RWPE2 (cell line): ENCODE results near the gene ZFPL1.

ENCODE experiments used
- ATAC-seq: fragments of 200-7000 bp; cut with Tn5 transposase; 3 replicates; pipeline ENCODE4 v1.9.1; 2021; ENCODE audit warnings: low read depth
- DNase-seq: peaks from one replicate; pipeline ENCODE4 v3.0.0-alpha.2; 2020; ENCODE audit warnings: low spot score
- H3K27ac ChIP-seq: fragments of 450-650 bp; 2 replicates; pipeline ENCODE4 v1.5.1; 2017; ENCODE audit warnings: mild to moderate bottlenecking; ENCODE audit not compliant: poor library complexity, severe bottlenecking
- H3K27me3 ChIP-seq: fragments of 250-450 bp; sonication (Bioruptor Pico); 2 replicates; pipeline ENCODE4 v1.5.1; 2021; ENCODE audit warnings: mild to moderate bottlenecking, moderate library complexity; ENCODE audit not compliant: insufficient read depth, poor library complexity, severe bottlenecking
- H3K36me3 ChIP-seq: fragments of 250-450 bp; sonication (Bioruptor Pico); 2 replicates; pipeline ENCODE4 v1.5.1; 2020; ENCODE audit warnings: low read depth, mild to moderate bottlenecking, moderate library complexity
- H3K4me1 ChIP-seq: fragments of 250-450 bp; sonication (Bioruptor Pico); 2 replicates; pipeline ENCODE4 v1.5.1; 2021; ENCODE audit warnings: mild to moderate bottlenecking, moderate library complexity; ENCODE audit not compliant: insufficient read depth, poor library complexity, severe bottlenecking
- H3K4me3 ChIP-seq: fragments of 250-450 bp; sonication (Bioruptor Pico); 2 replicates; pipeline ENCODE4 v1.5.1; 2021; ENCODE audit warnings: mild to moderate bottlenecking, moderate library complexity; ENCODE audit not compliant: severe bottlenecking
- H3K9me3 ChIP-seq: fragments of 250-450 bp; sonication (Bioruptor Pico); 2 replicates; pipeline ENCODE4 v1.5.1; 2021; ENCODE audit warnings: mild to moderate bottlenecking, moderate library complexity; ENCODE audit not compliant: severe bottlenecking
- CTCF ChIP-seq: fragments of 450-650 bp; IDR thresholded peaks from one replicate; pipeline ENCODE4 v1.5.1; 2017; ENCODE audit warnings: mild to moderate bottlenecking, moderate library complexity; ENCODE audit not compliant: poor library complexity, severe bottlenecking

The ZFPL1 gene

GRCh38 chr11:65084598-65085375, 765 bp downstream of the ZFPL1 start:
- no peaks in the 10 kb centered on the region for H3K9me3 ChIP-seq
- DNase-seq (no peak), ATAC-seq (peak; percentile 3; the same call in 1 of the 3 replicates)
- peak overlapping the region; percentile 78 for H3K4me3 ChIP-seq
- no peak for TF ChIP-seq CTCF
- peaks cover 55% of the 10 kb centered on the region for H3K36me3 ChIP-seq
- no peaks in the 10 kb centered on the region for H3K27me3 ChIP-seq
- peaks cover 13% of the 10 kb centered on the region for H3K4me1 ChIP-seq
- peak overlapping the region; percentile 65 for H3K27ac ChIP-seq

- Histone ChIP-seq H3K9me3 (no peaks in the 10 kb centered on the region), H3K36me3 (peaks cover 49% of the 10 kb centered on the region), H3K27me3 (no peaks in the 10 kb centered on the region), H3K4me1 (peaks cover 13% of the 10 kb centered on the region), H3K4me3 (no peak overlapping the region), H3K27ac (no peak overlapping the region)
- ATAC-seq (no peak), DNase-seq (no peak)
- TF ChIP-seq CTCF, result no peak
Observed at GRCh38 chr11:65085446-65085845, 1.4 kb downstream of the ZFPL1 start.

- no peak for TF ChIP-seq CTCF
- DNase-seq (no peak), ATAC-seq (no peak)
- Histone ChIP-seq H3K27me3 (no peaks in the 10 kb centered on the region), H3K4me1 (peaks cover 13% of the 10 kb centered on the region), H3K27ac (no peak overlapping the region), H3K36me3 (peaks cover 37% of the 10 kb centered on the region), H3K4me3 (no peak overlapping the region), H3K9me3 (no peaks in the 10 kb centered on the region)
Observed at GRCh38 chr11:65086809-65087208, 2.8 kb downstream of the ZFPL1 start.

GRCh38 chr11:65087216-65087615, 3.2 kb downstream of the ZFPL1 start:
- Histone ChIP-seq H3K27ac (no peak overlapping the region), H3K36me3 (peaks cover 33% of the 10 kb centered on the region), H3K9me3 (no peaks in the 10 kb centered on the region), H3K4me3 (no peak overlapping the region), H3K4me1 (peaks cover 13% of the 10 kb centered on the region), H3K27me3 (no peaks in the 10 kb centered on the region)
- no peak for DNase-seq
- no peak for TF ChIP-seq CTCF
- ATAC-seq, result no peak

GRCh38 chr11:65087827-65088226, 3.8 kb downstream of the ZFPL1 start:
- Histone ChIP-seq H3K4me3 (no peak overlapping the region), H3K27me3 (no peaks in the 10 kb centered on the region), H3K4me1 (peaks cover 8% of the 10 kb centered on the region), H3K9me3 (no peaks in the 10 kb centered on the region), H3K27ac (no peak overlapping the region), H3K36me3 (peaks cover 27% of the 10 kb centered on the region)
- no peak for DNase-seq
- TF ChIP-seq CTCF, result no peak
- ATAC-seq, result no peak
